Fibroblast of lung (primary cell): ENCODE measurements around the gene NKX6-2. TPM values are rescaled to one million over a fixed set of nuclear protein-coding genes. Genes with fewer than 3 reads are reported as not detected.

Experiments
- DNase-seq, 2 donors: peaks; one replicate each; pipeline versions ENCODE4 v3.0.0 to v3.0.0-alpha.2; 2010; ENCODE audit warnings: low read depth in 2 of 2
- H2AFZ ChIP-seq: 2 replicates; pipeline ENCODE4 v1.5.1; 2012; ENCODE audit warnings: low read length, control low read depth, inconsistent platforms
- H3K27ac ChIP-seq: 2 replicates; pipeline ENCODE4 v1.5.1; 2011; ENCODE audit warnings: low read length, control low read depth; ENCODE audit not compliant: insufficient read depth
- H3K27me3 ChIP-seq: 2 replicates; pipeline ENCODE4 v1.5.1; 2011; ENCODE audit warnings: mild to moderate bottlenecking, low read length; ENCODE audit not compliant: control insufficient read depth, insufficient read depth
- H3K36me3 ChIP-seq: 2 replicates; pipeline ENCODE4 v1.5.1; 2011; ENCODE audit warnings: low read length; ENCODE audit not compliant: control insufficient read depth, insufficient read depth
- H3K4me1 ChIP-seq: 2 replicates; pipeline ENCODE4 v1.5.1; 2011; ENCODE audit warnings: low read length; ENCODE audit not compliant: control insufficient read depth, insufficient read depth; ENCODE audit errors: extremely low read depth
- H3K4me2 ChIP-seq: 2 replicates; pipeline ENCODE4 v1.5.1; 2011; ENCODE audit warnings: low read length, control low read depth; ENCODE audit not compliant: insufficient read depth; ENCODE audit errors: extremely low read depth
- H3K4me3 ChIP-seq, 4 experiments: fragments of 200-600 bp in 1 of 4; sonication (generic) in 1 of 4; replicated peaks in 1 of 4; 2 replicates each; pipeline ENCODE4 v1.5.1; 2011 to 2016; ENCODE audit warnings: low read length in 4 of 4, low read depth in 3 of 4, mild to moderate bottlenecking in 3 of 4, control low read depth in 2 of 4, inconsistent platforms in 1 of 4, mixed read lengths in 1 of 4; ENCODE audit not compliant: insufficient read depth in 1 of 4; ENCODE audit errors: control extremely low read depth in 1 of 4
- H3K79me2 ChIP-seq: 2 replicates; pipeline ENCODE4 v1.5.1; 2012; ENCODE audit warnings: mild to moderate bottlenecking, low read length, inconsistent platforms; ENCODE audit not compliant: control insufficient read depth, insufficient read depth
- H3K9ac ChIP-seq: 2 replicates; pipeline ENCODE4 v1.5.1; 2011; ENCODE audit warnings: mild to moderate bottlenecking, low read length, control low read depth; ENCODE audit not compliant: insufficient read depth
- H3K9me3 ChIP-seq: 2 replicates; pipeline ENCODE4 v1.5.1; 2012; ENCODE audit warnings: low read depth, low read length; ENCODE audit not compliant: control insufficient read depth, insufficient read depth
- H4K20me1 ChIP-seq: 2 replicates; pipeline ENCODE4 v1.5.1; 2011; ENCODE audit warnings: low read length; ENCODE audit not compliant: control insufficient read depth, insufficient read depth; ENCODE audit errors: extremely low read depth
- CTCF ChIP-seq, 2 donors: IDR thresholded peaks in 1 of 2; conservative IDR thresholded peaks in 1 of 2; 1 replicate in 1 of 2; 2 replicates in 1 of 2; pipeline ENCODE4 v1.5.1; 2011 to 2012; ENCODE audit warnings: low read length in 2 of 2, control low read depth in 1 of 2, inconsistent platforms in 1 of 2, low read depth in 1 of 2, mild to moderate bottlenecking in 1 of 2
- EZH2 ChIP-seq: IDR thresholded peaks from 2 replicates; pipeline ENCODE4 v1.5.1; 2012; ENCODE audit warnings: low read length, control low read depth, mild to moderate bottlenecking; ENCODE audit errors: missing control alignments
- polyA minus RNA-seq: library from RNA; depleted of rRNA, polyadenylated mRNA; stranded (reverse); fragments of >200 nt; gene quantifications from 2 replicates; pipeline ENCODE4 v1.2.3, GENCODE V29; 2011; ENCODE audit warnings: low replicate concordance
- polyA plus RNA-seq, 2 donors: library from polyadenylated mRNA; depleted of rRNA in 1 of 2; stranded (reverse) in 1 of 2; unstranded in 1 of 2; fragments of >200 nt; gene quantifications; 2 replicates each; pipeline ENCODE4 v1.2.1, GENCODE V29; 2011 to 2012; ENCODE audit warnings: missing spikeins in 1 of 2
- total RNA-seq: library from RNA; depleted of rRNA; stranded (reverse); fragments of >200 nt; gene quantifications from 2 replicates; pipeline ENCODE4 v1.2.1, GENCODE V29; 2014

The NKX6-2 gene
- total RNA-seq (not detected in 2 replicates), polyA plus RNA-seq (not detected in 2 replicates), polyA minus RNA-seq (not detected in 2 replicates)
- 3.1 and 3.2 TPM in 2 replicates for polyA plus RNA-seq (2012)

DNA sequence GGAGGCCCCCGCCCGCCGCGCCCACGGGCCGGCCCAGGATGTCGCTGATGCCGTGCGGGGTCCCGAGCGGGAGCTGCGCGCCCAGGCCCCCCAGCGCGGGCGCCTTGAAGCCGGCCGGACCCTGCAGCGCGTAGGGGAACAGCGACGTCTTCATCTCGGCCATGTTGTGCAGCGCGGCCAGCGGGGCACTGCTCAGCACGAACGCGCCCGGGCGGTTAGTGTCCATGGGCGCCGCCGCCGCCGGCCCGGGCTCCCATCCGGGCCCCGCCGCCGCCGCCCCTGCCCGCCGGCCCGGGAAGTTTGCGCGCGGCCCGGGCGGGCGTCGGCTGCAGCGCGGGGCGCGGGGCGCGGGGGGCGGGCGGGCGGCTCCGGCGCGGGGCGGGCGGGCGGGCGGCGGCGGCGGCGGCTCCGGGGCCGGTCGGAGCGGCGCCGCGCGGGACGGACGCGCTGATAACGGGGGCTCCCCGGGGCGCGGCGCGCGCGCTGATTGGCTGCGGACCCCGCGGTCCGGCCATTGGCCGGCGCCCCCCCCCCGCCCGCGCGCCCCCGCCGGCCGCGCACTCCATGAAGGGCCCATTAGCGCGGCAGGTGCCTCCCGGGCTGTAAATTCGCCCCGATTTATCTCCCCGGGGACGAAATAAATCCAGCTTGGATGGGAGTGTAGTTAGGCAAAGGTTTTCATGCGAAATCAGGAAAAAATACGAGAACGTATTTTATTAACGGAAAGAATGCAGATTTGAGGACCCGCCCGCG is at the start of gene NKX6-2:
NKX6-2 (minus strand) TSS at position 425 of the 753 bp plus-strand sequence; CDS start at position 226, 199 bp downstream.
- Histone ChIP-seq H2AFZ (no peak within 1 kb of the TSS), H3K79me2 (no peaks in the 10 kb centered on the region), H4K20me1 (no peaks in the 10 kb centered on the region), H3K27ac (no peak within 1 kb of the TSS), H3K4me1 (no peaks in the 10 kb centered on the region), H3K9me3 (no peaks in the 10 kb centered on the region), H3K4me2 (no peak within 1 kb of the TSS), H3K27me3 (peaks cover 33% of the 10 kb centered on the region), H3K4me3 (no peak within 1 kb of the TSS), H3K36me3 (no peaks in the 10 kb centered on the region), H3K9ac (no peak within 1 kb of the TSS)
- DNase-seq = peak in 1 of 2 donors; percentile 16
- no peak for TF ChIP-seq EZH2
- no peak for TF ChIP-seq CTCF (conservative IDR thresholded peaks at IDR 0.05 in 1 of 2, IDR thresholded peaks at IDR 0.05 in 1 of 2; ENCODE audit: low read depth in 1 of 2, low read length in 2 of 2)

DNA sequence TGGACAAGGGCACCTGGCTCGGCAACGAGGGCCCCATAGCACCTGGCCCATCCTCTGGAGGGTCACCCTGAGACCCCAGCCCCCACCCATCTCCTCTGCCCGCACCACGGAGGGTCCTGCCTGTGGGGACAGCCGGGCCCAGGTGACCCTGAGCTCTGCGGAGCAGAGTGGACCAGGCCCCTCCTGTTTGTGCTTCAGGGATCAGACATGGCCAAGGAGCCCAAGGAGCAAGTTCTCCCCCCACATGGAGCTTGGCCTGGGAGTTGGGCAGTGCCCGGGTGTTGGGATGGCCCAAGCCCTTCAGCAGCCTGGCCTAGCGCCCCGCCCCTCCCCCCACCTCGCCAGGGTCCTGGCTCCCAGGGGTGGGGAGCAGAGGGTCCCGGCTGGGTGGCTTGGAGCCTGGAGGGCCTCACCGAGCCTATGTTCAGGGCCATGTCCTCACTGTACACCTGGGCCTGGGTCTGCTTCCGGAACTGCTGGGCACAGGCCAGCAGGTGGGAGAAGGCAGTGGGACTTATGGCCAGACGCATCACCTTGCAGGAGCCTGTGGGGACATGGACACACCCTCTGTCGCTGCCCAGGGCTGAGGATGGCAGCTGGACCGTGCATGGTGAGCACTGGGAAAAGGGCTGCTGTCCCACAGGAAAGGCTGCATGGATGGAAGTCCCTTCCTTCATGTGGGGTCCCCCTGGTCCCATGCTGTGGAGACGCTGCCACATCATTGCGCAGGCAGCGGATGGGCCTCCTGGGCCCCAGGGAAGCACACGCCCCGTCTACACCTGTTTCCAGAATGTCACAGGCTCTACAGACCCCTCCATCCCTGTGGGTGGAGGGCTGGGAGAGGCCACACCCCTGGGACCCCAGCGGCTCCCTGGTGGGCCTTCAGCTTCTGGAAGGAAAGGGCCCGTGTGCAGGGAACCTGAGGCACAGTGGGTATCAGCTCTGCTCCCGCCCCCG is 49.2 kb upstream of the NKX6-2 start:
- Histone ChIP-seq H4K20me1 (no peaks in the 10 kb centered on the region), H3K27me3 (peaks cover 8% of the 10 kb centered on the region), H3K27ac (no peak overlapping the region), H3K4me1 (no peaks in the 10 kb centered on the region), H2AFZ (no peak overlapping the region), H3K9me3 (peaks cover 5% of the 10 kb centered on the region), H3K36me3 (no peaks in the 10 kb centered on the region), H3K9ac (no peak overlapping the region), H3K79me2 (no peaks in the 10 kb centered on the region), H3K4me3 (no peak overlapping the region), H3K4me2 (no peak overlapping the region)
- TF ChIP-seq EZH2 = no peak
- no peak for TF ChIP-seq CTCF (conservative IDR thresholded peaks at IDR 0.05 in 1 of 2, IDR thresholded peaks at IDR 0.05 in 1 of 2; ENCODE audit: low read depth in 1 of 2, low read length in 2 of 2)
- no peak for DNase-seq

DNA sequence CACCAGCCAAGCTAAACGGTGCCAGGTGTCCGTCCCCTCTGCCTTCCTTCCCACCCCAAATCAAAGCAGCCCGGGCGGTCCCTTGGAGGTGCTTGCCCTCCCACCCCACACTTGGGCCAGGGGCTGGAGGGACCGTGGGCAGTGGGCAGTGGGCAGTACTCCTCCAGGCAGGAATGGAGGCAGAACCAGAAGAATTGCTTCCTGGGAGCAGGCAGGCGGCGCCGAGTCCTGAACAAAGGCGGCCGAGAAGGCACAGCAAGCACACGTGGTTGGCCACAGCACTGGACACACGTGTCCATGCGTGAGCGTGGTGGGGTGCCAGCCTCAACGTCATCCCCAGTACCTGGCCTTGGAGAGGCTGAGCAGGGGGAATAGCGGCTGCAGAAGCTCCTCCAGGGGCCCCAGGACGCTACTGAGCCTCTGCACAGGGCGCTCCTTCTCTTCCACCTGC is 48.4 kb upstream of the NKX6-2 start:
- Histone ChIP-seq H3K4me1 (no peaks in the 10 kb centered on the region), H3K79me2 (no peaks in the 10 kb centered on the region), H3K36me3 (no peaks in the 10 kb centered on the region), H3K4me2 (no peak overlapping the region), H3K9me3 (peaks cover 5% of the 10 kb centered on the region), H3K27me3 (peaks cover 8% of the 10 kb centered on the region), H4K20me1 (no peaks in the 10 kb centered on the region), H3K27ac (no peak overlapping the region), H3K9ac (no peak overlapping the region), H2AFZ (no peak overlapping the region), H3K4me3 (no peak overlapping the region)
- TF ChIP-seq EZH2 (no peak), CTCF (conservative IDR thresholded peaks at IDR 0.05 in 1 of 2, IDR thresholded peaks at IDR 0.05 in 1 of 2; ENCODE audit: low read depth in 1 of 2, low read length in 2 of 2) (no peak)
- DNase-seq = no peak
